GM18511 (cell line): ENCODE measurements around the gene ABL2.
A peak's percentile ranks its signal among the peaks of the same experiment; 100 is the strongest.

Source experiments
- ATAC-seq: cut with Tn5 transposase; IDR thresholded peaks from one replicate; pipeline ENCODE4 v1.9.1; 2021; ENCODE audit warnings: mild to moderate bottlenecking, moderate library complexity; ENCODE audit not compliant: unreplicated experiment

ABL2 gene

DNA sequence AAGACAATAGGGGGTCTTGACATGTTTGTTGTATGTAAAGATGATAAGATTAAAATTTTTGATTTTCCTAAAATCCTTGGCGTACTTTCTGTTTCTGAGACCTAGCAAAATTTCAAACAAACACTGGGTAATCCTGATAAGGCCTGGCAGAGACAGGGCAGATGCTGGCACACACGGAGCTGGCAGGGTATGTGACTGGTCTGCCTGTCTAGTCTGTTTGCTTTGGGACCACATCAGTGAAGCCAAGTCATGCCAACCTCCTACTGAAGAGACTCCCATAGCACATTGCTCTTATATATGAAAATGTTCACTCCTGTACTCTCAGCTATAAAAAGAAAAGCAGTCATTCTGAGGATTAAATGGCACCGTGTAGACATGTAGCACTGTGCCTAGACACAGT is 133.6 kb downstream of the ABL2 start:
- ATAC-seq: no peak

DNA sequence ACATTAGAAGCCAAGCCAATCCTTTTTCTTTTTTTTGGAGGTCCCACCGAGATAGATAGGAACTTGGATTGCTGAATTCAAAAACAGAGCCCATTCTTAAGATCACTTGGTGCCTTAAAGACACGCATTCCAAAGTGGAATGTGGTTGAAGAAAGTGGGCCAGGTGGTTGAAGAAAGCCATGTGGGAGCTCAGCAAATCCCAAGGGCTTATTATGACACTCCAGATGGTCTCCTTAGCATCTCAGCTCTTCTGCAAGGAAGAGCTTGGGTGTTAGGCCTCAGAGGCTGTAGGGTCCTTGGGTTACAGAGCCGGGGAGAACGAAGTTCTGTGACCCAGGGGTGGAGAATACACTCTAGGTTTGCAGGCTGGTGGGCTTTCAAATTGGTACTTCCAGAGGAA is 134.1 kb downstream of the ABL2 start:
- ATAC-seq: no peak

DNA sequence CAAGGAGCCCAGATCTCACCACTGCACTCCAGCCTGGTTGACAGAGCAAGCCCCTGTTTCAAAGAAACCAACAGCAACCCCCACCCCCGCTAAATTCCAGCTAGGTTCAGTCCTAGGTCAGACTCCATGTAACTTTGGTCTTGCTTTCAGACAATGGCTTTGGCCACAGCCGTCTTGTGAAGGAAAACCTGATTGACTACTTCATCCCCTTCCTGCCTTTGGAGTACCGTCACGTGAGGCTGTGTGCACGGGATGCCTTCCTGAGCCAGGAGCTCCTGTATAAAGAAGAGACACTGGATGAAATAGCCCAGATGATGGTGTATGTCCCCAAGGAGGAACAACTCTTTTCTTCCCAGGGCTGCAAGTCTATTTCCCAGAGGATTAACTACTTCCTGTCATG is 134.7 kb downstream of the ABL2 start:
- ATAC-seq: no peak

DNA sequence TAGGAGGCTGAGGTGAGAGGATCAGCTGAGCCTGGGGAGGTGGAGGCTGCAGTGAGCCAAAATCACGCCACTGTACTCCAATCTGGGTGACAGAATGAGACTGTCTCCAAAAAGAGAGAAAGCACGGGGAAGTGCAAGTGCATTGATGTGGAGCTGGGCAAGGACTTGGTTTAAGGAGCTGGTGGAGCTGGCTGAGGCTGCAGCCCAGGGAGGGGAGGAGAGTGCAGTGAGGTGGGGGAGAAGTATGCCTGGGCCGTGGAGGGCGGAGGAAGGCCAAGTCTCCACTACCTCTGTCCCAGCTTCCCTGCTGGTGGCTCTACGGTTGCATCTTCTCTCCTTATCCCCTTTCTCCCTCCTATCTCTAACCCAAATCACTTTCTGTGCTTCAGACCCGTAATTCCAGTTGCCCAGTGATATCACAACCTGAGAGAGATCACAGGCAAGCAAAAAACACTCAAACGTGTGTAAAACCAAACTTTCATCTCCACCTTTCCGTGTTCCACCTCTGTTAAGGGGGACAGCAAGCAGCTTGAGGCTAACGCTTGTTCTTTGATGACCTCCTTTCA is 136.5 kb downstream of the ABL2 start:
- no peak for ATAC-seq

DNA sequence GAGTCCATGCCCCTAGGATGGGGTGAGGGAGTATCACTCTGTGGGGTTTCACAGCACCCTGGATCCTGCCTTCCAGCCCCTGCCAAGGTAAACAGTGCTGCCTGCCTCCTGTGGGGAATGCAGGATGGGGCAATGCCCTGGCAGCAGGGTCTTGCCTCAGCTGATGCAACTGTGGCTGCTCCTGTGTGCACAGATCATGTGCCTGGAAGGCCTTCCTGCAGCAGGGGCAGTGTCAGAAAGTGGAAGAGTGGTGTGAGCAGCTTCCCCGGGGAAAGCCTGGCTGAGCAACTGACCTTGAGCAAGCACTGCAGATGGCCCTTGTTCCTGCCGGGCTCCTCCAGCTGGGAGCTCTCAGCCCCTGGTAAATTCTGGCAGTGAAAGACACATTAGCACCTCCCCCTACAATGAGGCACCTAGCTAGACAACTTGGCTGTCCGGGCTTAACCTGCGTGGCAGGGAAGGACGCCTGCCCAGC is 137.7 kb downstream of the ABL2 start:
- ATAC-seq: no peak

DNA sequence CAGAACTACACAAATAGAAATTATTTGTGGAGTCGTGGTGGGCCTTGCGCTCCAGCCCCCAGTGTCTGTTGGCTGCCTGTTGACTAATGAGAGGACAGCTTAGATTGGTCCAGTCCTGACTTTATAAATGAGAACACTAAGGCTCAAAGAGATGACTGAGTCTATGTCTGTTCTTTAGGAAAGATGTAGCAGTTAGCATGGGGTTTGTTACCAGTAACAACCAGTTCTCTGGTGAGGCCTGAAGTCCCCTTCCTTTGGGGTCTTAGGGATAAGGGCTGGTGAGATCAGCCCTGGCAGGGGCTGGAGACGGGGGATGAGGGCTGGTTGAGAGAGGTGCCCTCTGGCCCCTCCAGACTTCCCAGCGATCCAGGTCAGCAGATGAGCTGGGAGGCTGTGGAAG is 138.6 kb downstream of the ABL2 start:
- ATAC-seq: no peak

DNA sequence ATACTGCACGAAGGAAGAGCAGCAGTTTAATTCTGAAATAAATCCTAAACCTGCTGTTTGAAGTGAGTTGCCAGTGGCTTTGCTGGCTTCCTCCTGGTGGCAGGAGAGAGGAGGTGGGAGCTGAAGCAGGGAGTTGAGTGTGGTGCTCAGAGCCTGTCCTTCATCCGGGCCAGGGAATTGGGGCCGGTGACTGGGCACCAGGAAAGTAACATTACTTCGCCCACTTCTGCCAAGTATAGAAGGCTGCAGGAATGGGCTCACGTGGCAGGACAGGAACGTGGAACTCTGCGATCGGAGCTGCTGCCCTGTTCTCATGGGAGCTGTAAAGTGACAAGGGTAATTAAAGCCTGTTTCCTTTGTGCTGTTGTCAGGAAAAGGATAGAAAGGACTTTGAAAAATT is 139.0 kb downstream of the ABL2 start:
- ATAC-seq: no peak

DNA sequence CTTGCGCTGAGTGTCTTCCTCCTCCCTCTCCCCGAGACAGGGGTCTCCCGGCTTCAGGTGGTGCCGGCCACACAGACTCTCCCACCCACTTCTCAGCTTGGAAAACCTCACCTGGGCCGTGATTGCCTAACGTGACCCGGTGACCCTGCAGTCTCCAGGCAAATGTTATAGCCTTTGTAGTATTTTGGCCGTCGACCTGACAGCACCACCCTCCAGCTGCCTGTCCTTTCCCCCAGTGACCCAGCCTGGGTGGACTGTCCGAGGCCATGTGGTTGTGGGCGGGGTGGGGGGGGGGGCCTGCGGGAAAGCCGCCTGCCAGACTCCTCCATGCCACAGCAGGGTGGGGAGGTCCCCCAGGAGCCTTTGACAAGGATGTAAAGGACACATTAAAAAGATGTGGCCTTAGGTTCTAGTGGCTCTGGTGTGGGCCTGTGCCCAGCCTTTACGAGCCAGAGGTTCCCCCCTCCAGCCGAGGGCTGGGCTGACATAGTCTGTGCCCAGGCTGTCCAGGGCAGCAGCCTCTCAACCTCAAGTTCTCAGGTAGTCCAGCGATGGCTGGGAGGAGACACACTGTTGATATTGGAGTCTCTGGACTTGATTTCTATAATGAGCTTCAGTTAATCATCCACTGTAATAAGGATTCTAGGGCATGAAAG is 139.5 kb downstream of the ABL2 start:
- ATAC-seq: no peak

DNA sequence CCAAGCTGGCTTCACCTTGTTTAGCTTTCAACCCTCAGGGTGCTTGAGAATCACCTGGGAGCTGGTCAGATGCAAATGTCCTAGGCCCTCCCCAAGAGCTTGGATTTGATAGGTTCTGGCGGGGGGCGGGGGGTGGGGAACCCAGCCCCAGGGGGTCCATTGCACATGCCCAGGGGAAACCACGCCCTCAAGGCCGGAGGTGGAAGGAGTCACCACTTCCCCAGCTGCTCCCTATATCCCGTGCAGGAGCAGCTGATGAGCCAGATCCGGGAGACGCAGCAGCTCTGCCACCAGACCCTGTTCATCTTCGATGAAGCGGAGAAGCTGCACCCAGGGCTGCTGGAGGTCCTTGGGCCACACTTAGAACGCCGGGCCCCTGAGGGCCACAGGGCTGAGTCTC is 141.8 kb downstream of the ABL2 start:
- ATAC-seq: no peak

DNA sequence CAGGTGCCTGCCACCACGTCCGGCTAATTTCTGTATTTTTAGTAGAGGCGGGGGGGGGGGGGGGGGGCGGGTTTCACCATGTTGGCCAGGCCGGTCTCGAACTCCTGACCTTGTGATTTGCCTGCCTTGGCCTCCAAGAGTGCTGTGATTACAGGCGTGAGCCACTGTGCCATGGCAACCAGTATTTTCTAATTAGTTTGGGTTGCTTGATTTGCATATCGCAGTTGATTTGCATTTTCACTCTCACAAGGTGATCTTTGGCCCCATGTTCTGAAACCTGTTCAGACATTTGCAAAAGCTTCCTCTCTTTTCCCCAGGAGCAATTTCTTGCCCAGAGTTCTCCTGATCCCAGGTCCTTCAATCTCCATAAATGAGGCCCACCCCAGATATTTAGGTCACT is 145.9 kb downstream of the ABL2 start:
- peak; percentile 12 for ATAC-seq

DNA sequence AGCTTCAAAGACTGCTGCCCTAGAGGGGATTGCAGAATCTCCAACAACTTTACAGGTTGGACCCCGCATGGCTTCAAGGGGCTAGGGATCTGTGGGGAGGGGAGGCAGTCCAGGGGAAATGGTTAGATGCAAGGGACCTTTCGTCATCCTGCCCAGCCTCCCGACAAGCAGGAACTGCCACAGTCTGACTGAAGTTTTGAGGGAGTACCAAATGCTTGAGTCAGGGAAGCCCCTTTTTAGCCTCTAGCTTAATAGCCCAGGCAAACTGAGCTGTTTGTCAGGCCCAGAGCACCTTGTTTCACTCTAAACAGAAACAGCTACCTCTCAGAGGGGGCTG is 146.5 kb downstream of the ABL2 start:
- no peak for ATAC-seq

DNA sequence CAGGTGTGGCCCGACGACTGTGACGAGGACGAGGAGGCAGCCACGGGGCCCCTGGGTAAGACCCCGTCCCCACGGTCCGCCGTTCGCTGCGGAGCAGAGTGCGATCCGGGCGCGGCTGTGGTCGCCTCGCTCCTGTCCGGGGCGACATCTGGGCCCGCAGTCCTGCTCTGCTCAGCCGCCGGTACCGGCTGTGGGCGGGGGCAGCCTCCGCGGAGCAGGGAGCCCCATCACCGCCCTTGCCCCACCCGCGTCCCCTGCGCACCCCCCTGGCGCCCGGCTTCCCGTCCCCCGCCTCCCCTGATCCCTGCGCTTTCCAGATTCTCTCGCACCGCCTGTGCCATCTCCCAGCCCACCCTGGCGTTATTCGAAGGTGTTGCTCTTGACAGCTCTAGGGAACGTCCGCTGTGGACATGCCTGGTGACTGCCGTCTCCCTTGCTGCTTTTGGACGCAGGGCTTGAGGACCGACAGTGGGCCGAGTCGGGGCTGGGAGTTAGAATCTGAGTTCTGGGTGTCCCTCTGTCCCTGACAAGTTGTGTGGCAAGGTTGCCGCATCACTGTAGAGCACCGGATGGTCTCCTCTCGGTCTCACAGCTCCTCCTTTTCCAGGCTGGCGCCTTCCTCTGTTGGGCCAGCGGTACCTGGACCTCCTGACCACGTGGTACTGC is 147.0 kb downstream of the ABL2 start:
- peak; percentile 20 for ATAC-seq

DNA sequence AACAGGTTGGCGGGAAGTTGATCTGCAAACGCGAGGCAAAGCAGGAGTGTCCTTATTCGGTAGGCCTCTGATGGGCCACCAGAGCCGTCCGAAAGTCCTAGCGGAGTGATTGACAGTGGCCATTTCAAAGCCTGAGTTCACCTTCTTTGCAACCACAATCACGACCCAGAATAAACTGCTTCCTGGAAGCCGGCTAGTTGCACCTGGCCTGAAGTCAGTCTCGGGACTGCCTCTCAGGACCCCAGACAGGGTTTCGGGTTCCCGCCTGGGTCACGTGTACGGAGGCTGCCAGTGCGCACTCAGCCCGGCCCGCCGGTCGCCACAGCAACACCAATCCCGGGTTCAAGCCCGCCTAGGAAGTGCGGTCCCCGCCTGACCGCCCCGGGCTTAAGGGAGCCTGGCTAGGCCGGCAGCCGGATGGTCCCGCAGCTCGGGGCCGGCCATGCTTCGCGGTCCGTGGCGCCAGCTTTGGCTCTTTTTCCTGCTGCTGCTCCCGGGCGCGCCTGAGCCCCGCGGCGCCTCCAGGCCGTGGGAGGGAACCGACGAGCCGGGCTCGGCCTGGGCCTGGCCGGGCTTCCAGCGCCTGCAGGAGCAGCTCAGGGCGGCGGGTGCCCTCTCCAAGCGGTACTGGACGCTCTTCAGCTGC is 147.7 kb downstream of the ABL2 start, which contains the start of gene TOR3A:
Gene TOR3A, plus strand, starts transcription at position 384 of the 646 bp plus-strand sequence. Its CDS starts 59 bp downstream, at position 443.
- ATAC-seq: peak; percentile 88

DNA sequence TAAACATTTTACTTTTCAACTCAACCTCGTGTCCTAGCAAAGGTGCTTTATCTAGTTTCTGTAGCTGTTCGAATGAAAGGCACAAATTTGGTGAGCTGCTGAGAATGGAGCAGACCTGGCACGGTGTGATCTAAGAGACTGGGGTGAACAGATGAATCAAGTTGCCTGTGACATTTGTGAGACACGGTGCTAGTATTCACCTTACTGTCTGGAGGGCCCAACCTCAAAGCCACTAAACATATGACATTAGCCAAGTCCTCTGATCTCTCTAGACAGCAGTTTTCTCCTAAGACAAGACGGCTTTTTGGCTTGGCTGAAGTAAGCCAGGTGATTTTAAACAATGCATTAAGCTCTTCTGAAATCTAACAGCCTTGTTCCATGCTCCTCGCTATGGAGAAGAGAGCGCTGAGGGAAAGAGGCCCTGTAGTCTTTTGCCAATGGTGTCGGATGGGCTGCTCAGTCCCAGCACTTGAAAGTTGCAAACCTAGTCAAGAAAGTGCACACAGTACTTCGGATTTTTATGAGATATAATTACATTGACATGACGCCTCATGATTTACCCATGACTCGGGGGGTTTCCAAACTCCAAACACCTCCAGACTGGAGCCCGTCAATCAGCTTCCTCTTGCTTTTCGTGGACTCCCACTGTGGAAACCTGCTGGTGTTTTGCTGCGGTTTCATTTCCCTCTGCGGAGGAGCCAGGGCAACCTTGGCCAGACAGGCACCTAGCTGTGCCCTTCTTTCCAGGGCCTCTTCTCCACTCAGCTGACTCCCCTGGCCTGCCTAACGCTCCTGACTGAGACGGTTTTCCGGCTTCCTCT is 148.4 kb downstream of the ABL2 start:
- peak; percentile 32 for ATAC-seq

DNA sequence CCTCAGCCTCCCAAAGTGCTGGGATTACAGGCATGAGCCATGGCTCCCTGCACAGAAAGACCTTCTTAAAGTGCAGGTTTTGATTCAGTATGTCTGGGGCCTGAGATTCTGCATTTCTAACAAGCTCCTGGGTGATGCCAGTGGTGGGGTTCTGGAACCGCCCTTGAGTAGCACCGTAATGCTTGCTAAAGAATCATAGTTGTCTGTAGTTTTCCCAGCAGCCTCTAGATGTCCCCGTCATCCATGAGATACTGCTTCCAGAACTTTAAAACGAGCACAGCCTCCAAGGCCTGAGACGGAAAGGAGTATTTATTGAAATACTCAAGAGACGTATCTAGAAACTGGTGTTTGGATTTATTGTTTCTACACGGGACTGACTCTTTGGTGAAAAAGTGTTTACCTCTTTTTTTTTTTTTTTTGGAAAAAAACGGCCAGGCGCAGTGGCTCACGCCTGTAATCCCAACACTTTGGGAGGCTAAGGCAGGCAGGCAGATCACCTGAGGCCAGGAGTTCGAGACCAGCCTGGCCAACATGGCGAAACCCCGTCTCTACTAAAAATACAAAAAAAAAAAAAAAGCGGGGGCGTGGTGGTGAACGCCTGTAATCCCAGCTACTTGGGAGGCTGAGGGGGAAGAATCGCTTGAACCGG is 150.2 kb downstream of the ABL2 start:
- ATAC-seq: no peak

DNA sequence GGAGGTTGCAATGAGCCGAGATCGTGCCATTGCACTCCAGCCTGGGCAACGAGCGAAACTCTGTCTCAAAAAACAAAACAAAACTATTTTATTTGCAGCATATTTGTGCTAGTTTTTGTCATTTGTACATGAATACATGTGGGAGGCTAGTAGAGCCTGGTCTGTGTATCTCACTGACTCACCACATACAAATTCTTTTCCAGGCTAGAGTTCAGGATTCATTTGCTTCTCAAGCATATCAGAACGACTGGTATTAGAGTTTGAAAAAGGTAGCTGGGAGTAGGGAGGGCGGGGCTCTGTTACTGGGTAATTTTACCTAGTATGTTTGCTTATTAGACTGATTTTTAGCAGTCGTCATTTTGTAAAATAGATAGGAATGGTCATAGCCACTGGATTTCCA is 152.1 kb downstream of the ABL2 start:
- no peak for ATAC-seq

DNA sequence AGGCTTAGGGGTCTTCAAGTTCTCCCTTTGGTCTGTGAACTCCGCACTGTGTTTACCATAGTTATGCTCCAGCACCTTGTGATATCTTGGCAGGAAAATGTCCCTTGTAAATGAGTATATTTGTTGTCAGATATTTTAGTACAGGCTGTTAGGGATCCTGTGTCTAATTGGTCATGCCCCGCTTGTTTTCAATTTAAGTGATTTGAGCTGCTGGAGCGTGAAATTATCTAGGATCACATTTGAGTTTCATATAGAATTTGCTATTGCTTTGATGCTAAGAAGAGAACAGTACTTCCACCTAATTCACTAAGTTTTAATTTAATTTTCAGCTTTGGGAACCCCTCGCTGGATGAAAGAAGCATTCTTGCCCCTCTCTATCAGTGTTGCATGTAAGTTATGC is 163.0 kb downstream of the ABL2 start:
- no peak for ATAC-seq

DNA sequence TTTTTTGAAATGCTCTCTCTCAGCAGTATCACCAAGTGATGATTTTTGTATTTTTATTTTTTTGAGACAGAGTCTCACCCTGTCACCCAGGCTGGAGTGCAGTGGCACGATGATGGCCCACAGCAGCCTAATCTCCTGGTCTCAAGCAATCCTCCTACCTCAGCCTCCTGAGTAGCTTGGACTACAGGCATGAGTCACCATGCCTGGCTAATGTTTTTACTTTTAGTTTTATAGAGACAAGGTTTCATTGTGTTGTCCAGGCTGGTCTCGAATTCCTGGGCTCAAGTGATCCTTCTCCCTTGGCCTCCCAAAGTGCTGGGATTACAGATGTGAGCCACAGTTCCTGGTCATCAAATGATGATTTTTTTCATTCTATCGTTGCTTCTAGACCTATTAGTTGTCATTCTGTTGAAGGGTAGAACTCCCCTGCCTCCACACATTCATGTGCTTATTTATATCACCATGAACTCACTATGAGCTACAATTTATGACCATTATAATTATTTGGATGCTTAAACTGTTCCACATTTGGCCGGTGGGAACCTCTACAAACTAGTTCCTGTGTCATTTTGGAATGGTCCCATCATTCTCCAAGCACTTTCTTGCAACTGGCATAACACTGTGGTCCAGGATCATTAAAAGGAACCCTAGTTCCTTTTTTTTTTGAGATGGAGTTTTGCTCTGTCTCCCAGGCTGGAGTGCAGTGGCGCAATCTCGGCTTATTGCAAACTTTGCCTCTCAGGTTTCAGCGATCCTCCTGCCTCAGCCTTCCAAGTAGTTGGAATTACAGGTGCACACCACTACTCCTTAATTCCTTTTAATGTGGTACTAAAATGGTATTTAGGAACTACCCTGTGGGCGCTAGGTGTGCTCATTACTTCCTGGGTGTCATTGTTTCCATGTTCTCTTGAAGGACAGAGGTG is 167.9 kb downstream of the ABL2 start:
- no peak for ATAC-seq
